Endothelial cell (in vitro differentiated cells): ENCODE data around the gene ACSL3. TPM values are rescaled to one million over a fixed set of nuclear protein-coding genes. Genes with fewer than 3 reads are reported as not detected.
"Not testable (repeated sequence)": the region's sequence is repeated elsewhere in the genome, so short reads cannot be mapped to it uniquely, and the experiment has no call there.

Experiments
- DNase-seq: peaks from one replicate; pipeline ENCODE4 v3.0.0; 2021; ENCODE audit warnings: low spot score
- H3K27ac Mint-ChIP-seq: one replicate; pipeline ENCODE4 v1.8.0; 2021; ENCODE audit warnings: mixed read lengths, inconsistent platforms; ENCODE audit not compliant: unreplicated experiment
- H3K27me3 Mint-ChIP-seq: one replicate; pipeline ENCODE4 v1.8.0; 2021; ENCODE audit warnings: mild to moderate bottlenecking, moderate library complexity, mixed read lengths, inconsistent platforms; ENCODE audit not compliant: unreplicated experiment
- H3K36me3 Mint-ChIP-seq: one replicate; pipeline ENCODE4 v1.8.0; 2021; ENCODE audit warnings: mild to moderate bottlenecking, low read depth, mixed read lengths, inconsistent platforms; ENCODE audit not compliant: unreplicated experiment
- H3K4me1 Mint-ChIP-seq: one replicate; pipeline ENCODE4 v1.8.0; 2021; ENCODE audit warnings: mild to moderate bottlenecking, mixed read lengths, inconsistent platforms; ENCODE audit not compliant: unreplicated experiment
- H3K4me3 Mint-ChIP-seq: one replicate; pipeline ENCODE4 v1.8.0; 2021; ENCODE audit warnings: mild to moderate bottlenecking, mixed read lengths, inconsistent platforms; ENCODE audit not compliant: unreplicated experiment
- H3K9me3 Mint-ChIP-seq: one replicate; pipeline ENCODE4 v1.8.0; 2021; ENCODE audit warnings: mixed read lengths, inconsistent platforms; ENCODE audit not compliant: unreplicated experiment
- CTCF ChIP-seq: fragments of 200-600 bp; sonication (generic); IDR thresholded peaks from one replicate; pipeline ENCODE4 v1.5.0; 2021; ENCODE audit warnings: antibody characterized with exemption; ENCODE audit not compliant: unreplicated experiment
- total RNA-seq: library from RNA; stranded (reverse); fragmentation: NEBNext Ultra II Directional; extraction: Animal tissue kit (Norgen Biotek cat#: 25700); gene quantifications from one replicate; pipeline ENCODE4 v1.2.1, GENCODE V29; 2021; ENCODE audit not compliant: unreplicated experiment

ACSL3 gene
- total RNA-seq, 1 donor from 2014 or later = 163 TPM

GRCh38 chr2:222866358-222866960 is 5.6 kb downstream of the ACSL3 start:
- Mint-ChIP-seq H3K27me3 (peaks cover 3% of the 10 kb centered on the region), H3K9me3 (no peaks in the 10 kb centered on the region), H3K27ac (no peak overlapping the region), H3K4me3 (no peak overlapping the region), H3K4me1 (peaks cover 28% of the 10 kb centered on the region), H3K36me3 (peaks cover 4% of the 10 kb centered on the region)
- no peak for DNase-seq
- no peak for TF ChIP-seq CTCF

- H3K27ac Mint-ChIP-seq, H3K27me3 Mint-ChIP-seq, DNase-seq, H3K4me3 Mint-ChIP-seq, H3K36me3 Mint-ChIP-seq, H3K9me3 Mint-ChIP-seq: not testable (repeated sequence)
- H3K4me1 Mint-ChIP-seq = peaks cover 24% of the 10 kb centered on the region
Measured at GRCh38 chr2:222868560-222869251, 7.9 kb downstream of the ACSL3 start.

- no peak for DNase-seq
- Mint-ChIP-seq H3K4me1 (peaks cover 24% of the 10 kb centered on the region), H3K4me3 (no peak overlapping the region), H3K27ac (no peak overlapping the region), H3K27me3 (no peaks in the 10 kb centered on the region), H3K36me3 (no peaks in the 10 kb centered on the region), H3K9me3 (no peaks in the 10 kb centered on the region)
- no peak for TF ChIP-seq CTCF
Measured at GRCh38 chr2:222869252-222869560, 8.4 kb downstream of the ACSL3 start.

DNA sequence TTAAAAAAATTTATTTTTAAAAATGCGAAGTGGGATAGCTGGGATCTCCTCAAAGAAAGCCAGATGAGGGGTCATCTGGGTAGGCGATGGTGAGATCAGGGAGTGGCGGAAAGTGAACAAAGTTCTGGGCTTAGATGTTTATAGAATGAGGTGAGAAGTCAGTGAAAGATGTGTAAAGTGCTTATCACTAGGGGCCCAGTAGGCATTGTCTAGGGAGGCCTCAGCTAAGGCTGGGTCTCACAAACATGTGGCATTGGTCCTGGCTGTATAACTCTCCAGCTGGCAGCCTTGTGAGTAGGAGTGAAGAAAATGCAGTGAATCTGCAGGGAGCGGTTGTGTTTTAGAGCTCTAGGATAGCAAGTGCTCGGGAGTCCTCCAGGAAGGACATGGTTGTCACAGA is 10.5 kb downstream of the ACSL3 start:
- TF ChIP-seq CTCF = no peak
- Mint-ChIP-seq H3K4me3 (no peak overlapping the region), H3K27me3 (no peaks in the 10 kb centered on the region), H3K9me3 (no peaks in the 10 kb centered on the region), H3K27ac (no peak overlapping the region), H3K4me1 (peaks cover 16% of the 10 kb centered on the region), H3K36me3 (no peaks in the 10 kb centered on the region)
- DNase-seq = no peak

- TF ChIP-seq CTCF = no peak
- Mint-ChIP-seq H3K9me3 (no peaks in the 10 kb centered on the region), H3K36me3 (no peaks in the 10 kb centered on the region), H3K4me1 (peaks cover 17% of the 10 kb centered on the region), H3K4me3 (no peak overlapping the region), H3K27me3 (no peaks in the 10 kb centered on the region), H3K27ac (no peak overlapping the region)
- DNase-seq = no peak
Measured at GRCh38 chr2:222872551-222872950, 11.7 kb downstream of the ACSL3 start.
